ENCODE results near the gene COL18A1. TPM values are rescaled to one million over a fixed set of nuclear protein-coding genes. Genes with fewer than 3 reads are reported as not detected.

COL18A1 gene
- total RNA-seq, 4 donors from 2014 or later, result 16.4 to 42.2 (median 20.7) TPM

DNA sequence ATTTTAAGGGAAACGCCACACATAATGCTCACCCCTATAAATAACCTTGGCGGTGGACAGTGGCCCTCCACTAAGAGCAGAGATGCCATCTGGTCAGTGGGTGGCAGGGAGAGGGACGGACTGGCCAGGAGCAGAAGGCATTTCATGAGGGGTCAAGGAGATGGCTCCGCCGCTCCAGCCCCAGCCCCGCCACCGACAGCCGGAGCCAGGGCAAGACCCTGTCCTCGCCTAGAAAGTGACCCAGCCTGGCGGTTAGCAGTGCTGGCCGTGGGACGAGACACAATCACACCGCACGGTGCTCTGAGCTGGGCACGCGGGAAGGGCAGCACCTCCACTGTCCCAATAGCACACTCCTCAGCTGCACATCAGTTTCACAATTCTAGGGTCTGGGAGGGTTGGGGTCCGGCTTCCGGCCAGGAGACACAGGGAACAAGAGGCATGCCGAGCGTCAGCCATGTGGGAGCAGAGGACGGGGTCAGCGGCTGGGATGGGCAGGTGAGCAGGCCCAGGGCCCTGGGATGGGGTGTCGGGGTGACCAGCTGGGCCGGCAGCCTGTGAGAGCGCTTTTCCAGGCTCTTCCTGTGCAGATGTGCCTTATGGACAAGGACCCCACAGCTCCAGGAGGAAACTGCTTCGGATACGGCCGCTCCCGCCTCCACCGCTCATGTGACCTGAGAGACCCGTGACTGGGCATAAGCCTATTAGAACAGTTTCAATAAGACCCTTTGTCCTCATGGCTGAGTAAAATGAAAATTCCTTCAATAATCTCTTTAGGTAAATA is 131.5 kb downstream of the COL18A1 start:
- no peak overlapping the region for H3K27ac ChIP-seq
- TF ChIP-seq, protein P1, sequence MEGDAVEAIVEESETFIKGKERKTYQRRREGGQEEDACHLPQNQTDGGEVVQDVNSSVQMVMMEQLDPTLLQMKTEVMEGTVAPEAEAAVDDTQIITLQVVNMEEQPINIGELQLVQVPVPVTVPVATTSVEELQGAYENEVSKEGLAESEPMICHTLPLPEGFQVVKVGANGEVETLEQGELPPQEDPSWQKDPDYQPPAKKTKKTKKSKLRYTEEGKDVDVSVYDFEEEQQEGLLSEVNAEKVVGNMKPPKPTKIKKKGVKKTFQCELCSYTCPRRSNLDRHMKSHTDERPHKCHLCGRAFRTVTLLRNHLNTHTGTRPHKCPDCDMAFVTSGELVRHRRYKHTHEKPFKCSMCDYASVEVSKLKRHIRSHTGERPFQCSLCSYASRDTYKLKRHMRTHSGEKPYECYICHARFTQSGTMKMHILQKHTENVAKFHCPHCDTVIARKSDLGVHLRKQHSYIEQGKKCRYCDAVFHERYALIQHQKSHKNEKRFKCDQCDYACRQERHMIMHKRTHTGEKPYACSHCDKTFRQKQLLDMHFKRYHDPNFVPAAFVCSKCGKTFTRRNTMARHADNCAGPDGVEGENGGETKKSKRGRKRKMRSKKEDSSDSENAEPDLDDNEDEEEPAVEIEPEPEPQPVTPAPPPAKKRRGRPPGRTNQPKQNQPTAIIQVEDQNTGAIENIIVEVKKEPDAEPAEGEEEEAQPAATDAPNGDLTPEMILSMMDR (IDR thresholded peaks at IDR 0.05 in 4 of 5, conservative IDR thresholded peaks at IDR 0.05 in 1 of 5), result no peak
- no peak for TF ChIP-seq POLR2A (IDR thresholded peaks at IDR 0.05)
- in situ Hi-C loops (cut with MboI; ENCODE audit: low sequenced_read_pairs in 4 of 4) (no loop called here), intact Hi-C loops (cut with DNase I; ENCODE audit: low total_unique reads) (no loop called here)
- no peaks in the 10 kb centered on the region for H3K27me3 ChIP-seq
- no peaks in the 10 kb centered on the region for H3K36me3 ChIP-seq
- no peak overlapping the region for H3K4me3 ChIP-seq
- H3K4me1 ChIP-seq, result peaks cover 10 to 16% of the 10 kb centered on the region in 2 donors
- no peaks in the 10 kb centered on the region for H3K9me3 ChIP-seq
- no peak for ATAC-seq
- DNase-seq, result peak in 1 of 2 donors; percentile 6

DNA sequence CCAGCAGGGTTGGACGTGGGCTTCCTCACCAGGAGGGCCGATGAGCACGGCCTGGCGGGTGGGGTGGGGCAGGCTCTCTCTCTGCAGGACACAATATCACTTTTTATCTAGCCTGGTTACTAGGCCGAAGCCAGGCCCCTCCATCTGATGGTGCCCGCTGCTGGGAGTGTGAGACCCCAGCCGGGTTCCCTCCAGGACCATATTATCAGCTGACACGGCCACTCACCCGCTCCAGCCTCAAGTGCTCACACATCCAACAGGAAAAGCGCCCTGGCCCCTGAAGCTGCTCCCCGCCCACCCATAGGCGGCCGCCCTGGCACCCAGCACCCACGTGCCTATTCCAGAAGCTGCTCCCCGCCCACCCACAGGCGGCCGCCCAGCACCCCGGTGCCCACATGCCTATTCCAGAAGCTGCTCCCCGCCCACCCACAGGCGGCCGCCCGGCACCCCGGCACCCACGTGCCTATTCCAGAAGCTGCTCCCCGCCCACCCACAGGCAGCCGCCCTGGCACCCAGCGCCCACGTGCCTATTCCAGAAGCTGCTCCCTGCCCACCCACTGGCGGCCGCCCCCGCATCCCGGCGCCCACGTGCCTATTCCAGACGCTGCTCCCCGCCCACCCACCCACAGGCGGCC is 132.3 kb downstream of the COL18A1 start:
- ATAC-seq (no peak), DNase-seq (peak in 1 of 2 donors; percentile 7)
- H3K36me3 ChIP-seq, result no peaks in the 10 kb centered on the region
- intact Hi-C loops (cut with DNase I; ENCODE audit: low total_unique reads), result no loop called here
- in situ Hi-C loops (cut with MboI; ENCODE audit: low sequenced_read_pairs in 4 of 4), result no loop called here
- H3K4me3 ChIP-seq, result no peak overlapping the region
- no peak for TF ChIP-seq POLR2A (IDR thresholded peaks at IDR 0.05)
- TF ChIP-seq, protein P1 (IDR thresholded peaks at IDR 0.05 in 4 of 5, conservative IDR thresholded peaks at IDR 0.05 in 1 of 5), result no peak
- no peaks in the 10 kb centered on the region for H3K27me3 ChIP-seq
- no peaks in the 10 kb centered on the region for H3K9me3 ChIP-seq
- no peak overlapping the region for H3K27ac ChIP-seq
- H3K4me1 ChIP-seq, result peaks cover 10 to 16% of the 10 kb centered on the region in 2 donors

DNA sequence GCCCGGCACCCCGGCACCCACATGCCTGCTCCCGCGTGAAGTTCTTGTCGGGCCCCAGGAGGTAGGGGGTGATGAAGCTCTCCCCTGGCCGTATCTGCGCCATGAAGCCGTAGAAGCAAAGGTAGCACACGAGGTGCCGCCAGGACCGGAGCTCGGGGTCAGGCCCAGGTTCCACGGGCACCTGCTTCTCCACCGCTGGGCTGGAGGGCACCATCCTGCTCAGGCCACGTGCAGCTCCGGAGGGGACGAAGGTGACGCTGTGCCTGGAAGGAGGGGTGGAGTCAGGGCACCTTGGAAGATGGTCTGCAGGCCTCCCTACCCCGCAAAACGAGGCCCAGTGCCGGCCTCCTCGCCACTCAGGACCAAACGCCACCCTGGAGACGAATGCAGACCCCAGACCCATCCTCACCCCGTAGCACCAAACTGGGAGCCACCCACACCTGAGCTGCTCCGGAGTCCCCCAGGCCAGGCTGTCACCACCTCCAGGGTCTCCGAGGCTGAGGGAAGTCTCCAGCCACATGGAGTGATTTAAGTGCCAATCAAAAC is 132.9 kb downstream of the COL18A1 start:
- Histone ChIP-seq H3K27ac (no peak overlapping the region), H3K4me1 (peaks cover 10 to 16% of the 10 kb centered on the region in 2 donors), H3K27me3 (no peaks in the 10 kb centered on the region), H3K9me3 (no peaks in the 10 kb centered on the region), H3K36me3 (no peaks in the 10 kb centered on the region), H3K4me3 (no peak overlapping the region)
- peak in 1 of 2 donors; percentile 8 for DNase-seq
- ATAC-seq, result no peak
- intact Hi-C loops (cut with DNase I; ENCODE audit: low total_unique reads) (no loop called here), in situ Hi-C loops (cut with MboI; ENCODE audit: low sequenced_read_pairs in 4 of 4) (no loop called here)
- TF ChIP-seq, protein P1 (IDR thresholded peaks at IDR 0.05 in 4 of 5, conservative IDR thresholded peaks at IDR 0.05 in 1 of 5), result no peak
- no peak for TF ChIP-seq POLR2A (IDR thresholded peaks at IDR 0.05)

DNA sequence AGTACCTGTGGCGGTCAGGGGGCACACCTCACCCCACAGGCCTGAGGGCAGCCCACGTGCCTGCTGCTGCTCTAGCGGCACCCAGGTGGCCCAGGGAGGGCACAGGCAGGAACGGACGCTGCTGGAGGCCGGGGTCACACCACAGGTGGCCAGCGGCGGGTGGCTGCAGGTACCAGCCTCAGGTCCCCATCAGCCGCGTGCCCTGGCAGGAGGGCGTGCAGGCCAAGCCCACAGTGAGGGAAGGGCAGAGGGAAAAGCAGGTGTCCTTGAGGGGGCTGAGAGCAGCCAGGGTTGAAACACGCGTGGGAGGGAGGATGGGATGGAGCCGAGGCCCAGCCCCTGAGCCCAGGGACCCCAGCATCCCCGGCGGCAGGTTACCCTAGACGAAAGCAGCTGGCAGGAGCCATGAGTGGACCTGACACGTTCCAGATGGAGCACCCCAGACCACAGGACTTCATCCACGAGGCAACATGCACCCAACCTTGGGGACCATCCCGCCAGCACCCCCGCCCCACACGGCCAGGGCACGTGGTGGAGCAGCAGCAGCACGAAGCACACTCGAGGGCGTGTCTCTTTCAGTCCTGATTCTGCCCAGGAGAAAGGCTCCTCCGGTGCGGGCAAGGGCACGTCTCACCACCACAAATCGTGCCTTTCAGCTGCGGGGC is 133.5 kb downstream of the COL18A1 start:
- intact Hi-C loops (cut with DNase I; ENCODE audit: low total_unique reads), result no loop called here
- DNase-seq, result peak in 1 of 2 donors; percentile 7

More for the DNA sequence above, 133.5 kb downstream of the COL18A1 start:
- Histone ChIP-seq H3K9me3 (no peaks in the 10 kb centered on the region), H3K4me1 (peaks cover 10 to 16% of the 10 kb centered on the region in 2 donors), H3K36me3 (no peaks in the 10 kb centered on the region), H3K27ac (no peak overlapping the region), H3K27me3 (no peaks in the 10 kb centered on the region), H3K4me3 (no peak overlapping the region)
- TF ChIP-seq, protein P1 (IDR thresholded peaks at IDR 0.05 in 4 of 5, conservative IDR thresholded peaks at IDR 0.05 in 1 of 5), result no peak
- no peak for ATAC-seq
- in situ Hi-C loops (cut with MboI; ENCODE audit: low sequenced_read_pairs in 4 of 4), result no loop called here
